Measurements from ENCODE around the gene AADACL3.

Gene AADACL3

DNA sequence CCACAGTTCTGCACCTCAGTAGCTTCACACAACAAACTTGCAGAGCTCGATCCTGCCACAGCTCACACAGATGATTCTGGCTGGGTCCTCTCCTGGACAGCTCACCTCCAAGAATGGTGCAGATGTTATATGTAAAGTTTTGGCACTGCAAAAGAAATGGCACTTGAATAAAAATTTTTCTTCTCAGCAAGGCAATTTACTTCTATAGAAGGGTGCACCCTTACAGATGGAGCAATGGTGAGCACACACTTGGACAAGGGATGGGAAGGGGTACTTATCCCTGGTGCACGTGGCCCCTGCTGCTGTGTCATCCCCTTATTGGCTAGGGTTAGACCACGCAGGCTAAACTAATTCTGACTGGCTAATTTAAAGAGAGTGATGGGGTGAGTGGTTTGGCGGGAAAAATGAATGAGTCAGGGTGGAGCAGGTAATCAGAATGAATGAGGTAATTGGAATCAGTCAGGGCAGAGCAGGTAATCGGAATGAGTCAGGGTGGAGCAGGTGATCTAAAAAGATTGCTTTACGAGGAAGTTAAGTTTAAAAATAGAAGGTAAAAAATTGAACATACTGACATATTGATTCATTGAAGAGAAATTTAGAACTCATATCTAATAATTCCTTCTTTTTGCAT is 12.0 kb upstream of the AADACL3 start:
- H3K4me1 Mint-ChIP-seq = no peaks in the 10 kb centered on the region
- no peaks in the 10 kb centered on the region for H3K36me3 Mint-ChIP-seq (ENCODE audit: low read depth)
- H3K27ac Mint-ChIP-seq = no peak overlapping the region
- peaks cover 17% of the 10 kb centered on the region for H3K27me3 Mint-ChIP-seq (ENCODE audit: low read depth)
- no peak overlapping the region for H3K4me3 Mint-ChIP-seq
- TF ChIP-seq, protein P1, sequence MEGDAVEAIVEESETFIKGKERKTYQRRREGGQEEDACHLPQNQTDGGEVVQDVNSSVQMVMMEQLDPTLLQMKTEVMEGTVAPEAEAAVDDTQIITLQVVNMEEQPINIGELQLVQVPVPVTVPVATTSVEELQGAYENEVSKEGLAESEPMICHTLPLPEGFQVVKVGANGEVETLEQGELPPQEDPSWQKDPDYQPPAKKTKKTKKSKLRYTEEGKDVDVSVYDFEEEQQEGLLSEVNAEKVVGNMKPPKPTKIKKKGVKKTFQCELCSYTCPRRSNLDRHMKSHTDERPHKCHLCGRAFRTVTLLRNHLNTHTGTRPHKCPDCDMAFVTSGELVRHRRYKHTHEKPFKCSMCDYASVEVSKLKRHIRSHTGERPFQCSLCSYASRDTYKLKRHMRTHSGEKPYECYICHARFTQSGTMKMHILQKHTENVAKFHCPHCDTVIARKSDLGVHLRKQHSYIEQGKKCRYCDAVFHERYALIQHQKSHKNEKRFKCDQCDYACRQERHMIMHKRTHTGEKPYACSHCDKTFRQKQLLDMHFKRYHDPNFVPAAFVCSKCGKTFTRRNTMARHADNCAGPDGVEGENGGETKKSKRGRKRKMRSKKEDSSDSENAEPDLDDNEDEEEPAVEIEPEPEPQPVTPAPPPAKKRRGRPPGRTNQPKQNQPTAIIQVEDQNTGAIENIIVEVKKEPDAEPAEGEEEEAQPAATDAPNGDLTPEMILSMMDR (IDR thresholded peaks at IDR 0.05; ENCODE audit: unreplicated experiment in 3 of 3) = no peak
- peaks cover 17% of the 10 kb centered on the region for H3K9me3 Mint-ChIP-seq

DNA sequence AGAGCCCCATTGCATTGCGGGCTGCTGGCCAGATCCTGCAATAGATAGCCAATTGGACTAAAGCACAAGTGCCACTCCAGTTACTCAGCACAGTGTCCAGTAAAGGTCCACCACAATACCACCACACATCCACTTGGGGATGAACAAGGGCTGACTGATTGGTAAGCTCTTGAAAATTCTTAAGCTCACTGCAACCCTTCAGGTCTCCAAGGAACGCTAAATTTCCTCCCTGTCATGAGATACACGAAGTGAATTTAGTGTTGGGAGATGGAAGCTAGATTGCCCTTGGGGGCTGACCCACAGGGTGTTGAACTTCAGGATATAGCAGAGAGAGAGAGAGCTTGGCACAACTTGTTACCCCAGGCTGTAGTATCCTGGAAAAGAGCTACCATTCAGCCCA is 9.8 kb upstream of the AADACL3 start:
- H3K9me3 Mint-ChIP-seq = peaks cover 9% of the 10 kb centered on the region
- H3K4me1 Mint-ChIP-seq = no peaks in the 10 kb centered on the region
- no peaks in the 10 kb centered on the region for H3K36me3 Mint-ChIP-seq (ENCODE audit: low read depth)
- peaks cover 12% of the 10 kb centered on the region for H3K27me3 Mint-ChIP-seq (ENCODE audit: low read depth)
- no peak overlapping the region for H3K27ac Mint-ChIP-seq
- TF ChIP-seq, protein P1 (IDR thresholded peaks at IDR 0.05; ENCODE audit: unreplicated experiment in 3 of 3) = no peak
- H3K4me3 Mint-ChIP-seq = no peak overlapping the region

DNA sequence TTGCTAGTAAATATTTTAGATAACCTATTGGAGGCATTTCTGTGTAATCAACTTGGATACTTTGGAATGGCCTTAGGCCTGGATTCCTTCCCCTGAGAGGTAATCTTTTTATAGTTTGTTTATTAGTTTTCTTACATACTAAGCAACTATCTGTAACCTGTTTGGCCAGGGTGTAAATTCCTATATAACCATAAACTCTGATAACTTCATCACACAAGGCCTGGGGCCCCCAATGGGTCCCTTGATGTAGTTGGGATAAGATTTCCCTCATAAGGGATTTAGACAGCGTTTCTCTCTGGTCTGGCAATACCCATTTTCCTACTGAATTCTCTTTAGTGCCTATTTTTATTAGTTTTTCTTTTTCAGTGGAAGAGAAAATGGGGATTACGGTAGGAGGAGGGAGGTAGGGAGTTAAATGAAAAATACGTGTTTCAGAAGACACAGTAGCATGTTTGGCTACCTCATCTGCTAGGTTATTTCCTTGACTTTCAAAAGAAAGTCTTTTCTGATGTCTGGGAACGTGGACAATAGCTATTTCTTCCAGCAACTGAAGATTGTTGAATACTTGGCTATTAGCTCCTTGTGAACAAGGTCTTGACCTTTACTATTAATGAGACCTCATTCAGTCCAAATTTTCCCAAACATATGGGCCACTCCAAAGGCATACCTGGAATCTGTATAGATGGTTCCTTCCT is 7.4 kb upstream of the AADACL3 start:
- Mint-ChIP-seq H3K27ac (no peak overlapping the region), H3K9me3 (peaks cover 5% of the 10 kb centered on the region), H3K27me3 (ENCODE audit: low read depth) (peaks cover 7% of the 10 kb centered on the region), H3K4me3 (no peak overlapping the region), H3K36me3 (ENCODE audit: low read depth) (no peaks in the 10 kb centered on the region), H3K4me1 (no peaks in the 10 kb centered on the region)
- TF ChIP-seq, protein P1 (IDR thresholded peaks at IDR 0.05; ENCODE audit: unreplicated experiment in 3 of 3) = no peak

DNA sequence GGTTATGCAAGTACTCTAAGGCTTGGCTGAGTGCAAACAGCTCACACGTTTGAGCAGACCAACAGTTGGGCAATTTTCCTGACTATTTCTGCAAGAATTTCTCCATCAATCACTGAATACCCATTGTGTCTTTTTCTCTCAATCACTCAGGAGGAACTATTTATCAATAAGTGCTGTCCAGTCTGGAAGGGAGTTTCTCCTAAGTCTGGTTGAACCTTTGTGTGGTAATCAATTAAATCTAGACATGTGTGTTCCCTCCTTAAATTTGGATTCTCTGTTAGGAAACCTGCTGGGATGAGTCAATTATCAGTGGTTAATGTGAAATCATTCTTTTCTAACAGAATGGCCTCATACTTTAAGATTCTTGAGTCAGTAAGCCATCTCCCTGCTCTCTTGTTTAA is 6.8 kb upstream of the AADACL3 start:
- no peak overlapping the region for H3K4me3 Mint-ChIP-seq
- no peak overlapping the region for H3K27ac Mint-ChIP-seq
- peaks cover 5% of the 10 kb centered on the region for H3K27me3 Mint-ChIP-seq (ENCODE audit: low read depth)
- H3K9me3 Mint-ChIP-seq = peaks cover 5% of the 10 kb centered on the region
- TF ChIP-seq, protein P1 (IDR thresholded peaks at IDR 0.05; ENCODE audit: unreplicated experiment in 3 of 3) = no peak
- no peaks in the 10 kb centered on the region for H3K4me1 Mint-ChIP-seq
- H3K36me3 Mint-ChIP-seq (ENCODE audit: low read depth) = no peaks in the 10 kb centered on the region

DNA sequence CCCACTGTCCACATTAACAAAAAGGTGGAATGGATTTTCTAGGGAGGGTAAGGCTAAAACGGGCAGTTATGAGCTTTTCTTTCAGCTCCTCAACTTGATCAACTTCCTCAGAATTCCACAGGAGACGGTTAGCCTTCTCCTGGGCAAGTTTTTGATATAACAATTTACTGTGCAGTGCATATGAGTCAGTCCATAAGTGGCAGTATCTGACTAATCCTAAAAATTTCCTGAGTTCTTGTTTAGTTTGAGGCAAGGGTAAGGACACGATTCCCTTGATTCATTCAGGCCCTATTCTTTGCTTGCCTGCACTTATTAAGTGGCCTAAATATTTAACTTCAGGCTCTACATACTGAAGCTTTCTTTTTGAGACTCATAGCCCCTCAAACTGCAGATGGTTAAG is 6.2 kb upstream of the AADACL3 start:
- Mint-ChIP-seq H3K9me3 (peaks cover 5% of the 10 kb centered on the region), H3K4me3 (no peak overlapping the region), H3K27ac (no peak overlapping the region), H3K4me1 (no peaks in the 10 kb centered on the region), H3K36me3 (ENCODE audit: low read depth) (no peaks in the 10 kb centered on the region), H3K27me3 (ENCODE audit: low read depth) (peaks cover 3% of the 10 kb centered on the region)
- TF ChIP-seq, protein P1 (IDR thresholded peaks at IDR 0.05; ENCODE audit: unreplicated experiment in 3 of 3) = no peak

DNA sequence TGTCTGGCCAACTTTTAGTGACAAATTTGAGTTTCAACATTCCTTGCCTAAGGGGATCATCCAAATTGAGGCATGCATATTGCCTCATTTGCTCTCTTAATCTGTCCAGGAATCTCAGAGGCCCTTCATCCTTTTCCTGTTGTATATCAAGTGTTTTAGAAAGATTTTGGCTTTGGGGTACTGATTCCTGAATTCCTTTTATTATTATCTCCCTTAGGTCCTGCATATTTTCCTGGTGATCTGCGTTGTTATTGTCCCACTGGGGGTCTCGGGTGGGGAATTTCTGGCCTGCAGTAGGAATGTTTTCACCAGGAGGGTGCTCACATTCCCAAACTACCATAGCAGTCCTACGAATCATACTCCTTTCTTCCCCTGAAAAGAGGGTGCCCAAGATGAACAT is 4.4 kb upstream of the AADACL3 start:
- TF ChIP-seq, protein P1 (IDR thresholded peaks at IDR 0.05; ENCODE audit: unreplicated experiment in 3 of 3) = no peak
- Mint-ChIP-seq H3K4me3 (no peak overlapping the region), H3K36me3 (ENCODE audit: low read depth) (no peaks in the 10 kb centered on the region), H3K9me3 (no peaks in the 10 kb centered on the region), H3K27me3 (ENCODE audit: low read depth) (peaks cover 3% of the 10 kb centered on the region), H3K4me1 (no peaks in the 10 kb centered on the region), H3K27ac (no peak overlapping the region)
